Cardiac muscle cell (in vitro differentiated cells and primary cell): ENCODE data around the gene REN. TPM values are rescaled to one million over a fixed set of nuclear protein-coding genes. Genes with fewer than 3 reads are reported as not detected.
A peak's percentile ranks its signal among the peaks of the same experiment; 100 is the strongest.

Source experiments
- DNase-seq, 2 donors: peaks; one replicate each; pipeline versions ENCODE4 v3.0.0 to v3.0.0-alpha.2; 2010 to 2017; ENCODE audit warnings: low read depth in 1 of 2, low spot score in 1 of 2
- H3K27ac ChIP-seq: fragments of 200-600 bp; sonication (generic); 2 replicates; pipeline ENCODE4 v1.5.1; 2016
- H3K27me3 ChIP-seq: fragments of 200-600 bp; sonication (generic); 2 replicates; pipeline ENCODE4 v1.6.0; 2016; ENCODE audit warnings: control low read depth
- H3K36me3 ChIP-seq: fragments of 200-600 bp; sonication (generic); 2 replicates; pipeline ENCODE4 v1.5.1; 2016; ENCODE audit warnings: control low read depth
- H3K4me1 ChIP-seq: fragments of 200-600 bp; sonication (generic); 2 replicates; pipeline ENCODE4 v1.8.1; 2017; ENCODE audit warnings: low read depth, mild to moderate bottlenecking, mixed run types
- H3K4me3 ChIP-seq: fragments of 200-600 bp; sonication (generic); 2 replicates; pipeline ENCODE4 v1.5.1; 2016; ENCODE audit warnings: mild to moderate bottlenecking
- H3K9me3 ChIP-seq: fragments of 200-600 bp; sonication (generic); 2 replicates; pipeline ENCODE4 v1.5.1; 2017; ENCODE audit warnings: low read depth, mild to moderate bottlenecking, control low read depth
- CTCF ChIP-seq: IDR thresholded peaks from 2 replicates; pipeline ENCODE4 v1.5.1; 2012; ENCODE audit warnings: low read depth, mild to moderate bottlenecking, low read length
- polyA plus RNA-seq: library from polyadenylated mRNA; unstranded; fragments of >200 nt; fragmentation: Nextera tagmentation; extraction: Ambion mirVana; gene quantifications from 2 replicates; pipeline ENCODE4 v1.2.1, GENCODE V29; 2016
- total RNA-seq: library from RNA; depleted of rRNA; stranded (reverse); fragments of >200 nt; gene quantifications from 2 replicates; pipeline ENCODE4 v1.2.3, GENCODE V29; 2016

REN gene
- total and polyA plus RNA-seq, 2 experiments from 2014 or later: 3.5 TPM; not detected in 1

- peaks cover 4% of the 10 kb centered on the region for H3K36me3 ChIP-seq
- H3K27me3 ChIP-seq: no peaks in the 10 kb centered on the region
- TF ChIP-seq CTCF: peak; percentile 96
- H3K4me1 ChIP-seq: peaks cover 11% of the 10 kb centered on the region
- DNase-seq: peak; percentile 85 to 86
- no peak overlapping the region for H3K4me3 ChIP-seq
- peak overlapping the region; percentile 87 for H3K27ac ChIP-seq
- no peaks in the 10 kb centered on the region for H3K9me3 ChIP-seq
Measured at GRCh38 chr1:204127597-204128242, 38.4 kb downstream of the REN start.

GRCh38 chr1:204126956-204127355 is 39.2 kb downstream of the REN start:
- H3K27me3 ChIP-seq: no peaks in the 10 kb centered on the region
- H3K4me1 ChIP-seq: peaks cover 11% of the 10 kb centered on the region
- DNase-seq: peak in 1 of 2 donors; percentile 65
- no peak for TF ChIP-seq CTCF
- H3K36me3 ChIP-seq: peaks cover 4% of the 10 kb centered on the region
- H3K9me3 ChIP-seq: no peaks in the 10 kb centered on the region
- H3K27ac ChIP-seq: peak overlapping the region; percentile 87
- H3K4me3 ChIP-seq: no peak overlapping the region

- Histone ChIP-seq H3K9me3 (no peaks in the 10 kb centered on the region), H3K36me3 (peaks cover 4% of the 10 kb centered on the region), H3K27me3 (no peaks in the 10 kb centered on the region), H3K27ac (peak overlapping the region; percentile 87), H3K4me1 (peaks cover 11% of the 10 kb centered on the region), H3K4me3 (no peak overlapping the region)
- TF ChIP-seq CTCF: no peak
- no peak for DNase-seq
Measured at GRCh38 chr1:204126386-204126785, 39.8 kb downstream of the REN start.

- no peak for TF ChIP-seq CTCF
- no peaks in the 10 kb centered on the region for H3K27me3 ChIP-seq
- peaks cover 4% of the 10 kb centered on the region for H3K36me3 ChIP-seq
Measured at GRCh38 chr1:204125759-204126351, 40.3 kb downstream of the REN start.

GRCh38 chr1:204124639-204125038 is 41.5 kb downstream of the REN start:
- Histone ChIP-seq H3K27me3 (no peaks in the 10 kb centered on the region), H3K9me3 (no peaks in the 10 kb centered on the region), H3K4me1 (peaks cover 11% of the 10 kb centered on the region), H3K27ac (no peak overlapping the region), H3K36me3 (peaks cover 10% of the 10 kb centered on the region), H3K4me3 (no peak overlapping the region)
- no peak for TF ChIP-seq CTCF
- no peak for DNase-seq

More at GRCh38 chr1:204125759-204126351, 40.3 kb downstream of the REN start:
- Histone ChIP-seq H3K27ac (peak overlapping the region; percentile 87), H3K4me3 (no peak overlapping the region), H3K9me3 (no peaks in the 10 kb centered on the region), H3K4me1 (peaks cover 11% of the 10 kb centered on the region)
- DNase-seq: no peak
